HG02938 (cell line): ENCODE results near the gene CD300H.

Source experiments
- ATAC-seq: cut with Tn5 transposase; IDR thresholded peaks from one replicate; pipeline ENCODE4 v1.9.1; 2021; ENCODE audit warnings: mild to moderate bottlenecking, moderate library complexity; ENCODE audit not compliant: unreplicated experiment

CD300H gene

GRCh38 chr17:74512036-74512435 is 55.3 kb downstream of the CD300H start:
- no peak for ATAC-seq
